ENCODE results near the gene SMURF1.

GRCh38 chr7:99080679-99081078 is 63.2 kb downstream of the SMURF1 start:
- TF ChIP-seq ZFX (IDR thresholded peaks at IDR 0.05; ENCODE audit: borderline replicate concordance) (no peak), CTCF (IDR thresholded peaks at IDR 0.05) (no peak)
